ENCODE data around the gene GNAS.

- TF ChIP-seq, protein P1, sequence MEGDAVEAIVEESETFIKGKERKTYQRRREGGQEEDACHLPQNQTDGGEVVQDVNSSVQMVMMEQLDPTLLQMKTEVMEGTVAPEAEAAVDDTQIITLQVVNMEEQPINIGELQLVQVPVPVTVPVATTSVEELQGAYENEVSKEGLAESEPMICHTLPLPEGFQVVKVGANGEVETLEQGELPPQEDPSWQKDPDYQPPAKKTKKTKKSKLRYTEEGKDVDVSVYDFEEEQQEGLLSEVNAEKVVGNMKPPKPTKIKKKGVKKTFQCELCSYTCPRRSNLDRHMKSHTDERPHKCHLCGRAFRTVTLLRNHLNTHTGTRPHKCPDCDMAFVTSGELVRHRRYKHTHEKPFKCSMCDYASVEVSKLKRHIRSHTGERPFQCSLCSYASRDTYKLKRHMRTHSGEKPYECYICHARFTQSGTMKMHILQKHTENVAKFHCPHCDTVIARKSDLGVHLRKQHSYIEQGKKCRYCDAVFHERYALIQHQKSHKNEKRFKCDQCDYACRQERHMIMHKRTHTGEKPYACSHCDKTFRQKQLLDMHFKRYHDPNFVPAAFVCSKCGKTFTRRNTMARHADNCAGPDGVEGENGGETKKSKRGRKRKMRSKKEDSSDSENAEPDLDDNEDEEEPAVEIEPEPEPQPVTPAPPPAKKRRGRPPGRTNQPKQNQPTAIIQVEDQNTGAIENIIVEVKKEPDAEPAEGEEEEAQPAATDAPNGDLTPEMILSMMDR (conservative IDR thresholded peaks at IDR 0.05; ENCODE audit: low read length) = no peak
- TF ChIP-seq EZH2phosphoT487 (IDR thresholded peaks at IDR 0.05; ENCODE audit: borderline replicate concordance, low read depth, low read length) = no peak
Observed at GRCh38 chr20:58921564-58921963, 69.0 kb downstream of the GNAS start.

Data from OCI-LY7 (cell line).